HG03060 (cell line): ENCODE data around the gene NDUFAF5.

ENCODE experiments used
- ATAC-seq: cut with Tn5 transposase; IDR thresholded peaks from one replicate; pipeline ENCODE4 v1.9.1; 2021; ENCODE audit warnings: low read depth, moderate number of reproducible peaks; ENCODE audit not compliant: unreplicated experiment

NDUFAF5 gene

DNA sequence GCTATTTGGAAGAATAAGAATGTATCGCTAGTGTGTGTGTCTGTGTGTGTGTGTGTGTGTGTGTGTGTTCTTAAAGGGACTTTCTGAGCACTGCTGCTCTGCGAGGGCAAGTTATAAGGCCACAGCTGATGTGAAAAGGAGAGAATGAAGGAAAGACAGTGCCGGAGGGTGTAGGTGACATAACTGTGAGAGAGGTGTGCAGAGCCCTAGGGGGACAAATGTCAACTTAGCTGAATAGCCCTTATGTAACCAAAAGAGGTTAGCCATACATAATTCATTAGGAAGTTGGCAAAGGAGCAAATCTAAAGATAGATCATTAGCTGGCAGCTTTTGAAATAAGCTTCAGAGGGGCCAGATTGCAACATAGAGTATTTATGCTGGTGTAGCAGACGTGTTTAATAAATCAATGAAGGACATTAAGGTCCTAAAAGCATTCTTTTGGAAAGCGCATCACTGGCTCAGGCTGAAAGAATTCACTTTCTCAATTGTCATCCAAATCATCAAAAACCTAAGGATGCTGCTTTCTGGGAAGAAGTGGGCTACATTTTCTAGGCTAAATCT, 81.0 kb downstream of the NDUFAF5 start:
- ATAC-seq = no peak

DNA sequence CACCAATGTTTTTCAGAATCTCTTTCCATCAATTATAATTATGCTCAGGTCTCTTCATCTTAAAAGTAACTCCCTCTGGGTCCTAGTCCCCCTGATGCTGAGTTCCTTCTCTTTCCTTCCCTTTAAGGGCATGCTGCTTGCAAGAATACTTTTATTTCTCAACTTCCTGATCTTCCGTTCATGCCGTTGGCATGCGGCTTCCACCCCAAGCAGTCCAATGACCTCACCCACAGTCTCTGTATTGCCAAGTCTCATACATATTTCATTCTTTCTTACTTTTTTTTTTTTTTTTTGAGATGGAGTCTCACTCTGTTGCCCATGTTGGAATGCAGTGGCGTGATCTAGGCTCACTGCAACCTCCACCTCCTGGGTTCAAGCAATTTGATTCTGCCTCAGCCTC, 83.5 kb downstream of the NDUFAF5 start:
- no peak for ATAC-seq

DNA sequence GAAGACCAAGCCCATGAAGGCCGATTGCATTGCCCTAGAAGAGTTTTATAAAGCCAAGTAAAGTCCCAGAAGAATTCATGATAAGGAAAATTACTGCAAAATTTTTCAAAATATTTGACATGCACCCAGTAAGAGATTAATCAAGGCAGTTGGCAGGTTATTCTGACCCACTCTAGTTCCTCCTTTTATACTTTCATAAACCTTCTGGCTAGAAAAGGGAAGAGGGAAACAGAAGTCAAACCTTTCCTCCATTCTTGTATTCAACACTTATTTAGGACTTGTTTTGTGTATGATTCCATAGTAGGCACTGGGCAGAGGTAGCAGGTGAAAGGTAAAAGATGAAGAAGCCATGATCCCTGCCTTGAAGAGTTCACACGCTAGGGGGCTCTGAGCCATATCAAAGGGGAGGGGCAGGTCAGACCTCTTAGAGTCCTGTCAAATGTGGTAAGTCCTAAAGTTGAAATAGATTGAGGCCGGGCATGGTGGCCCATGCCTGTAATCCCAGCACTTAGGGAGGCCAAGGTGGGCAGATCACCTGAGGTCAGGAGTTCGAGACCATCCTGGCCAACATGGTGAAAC, 85.4 kb downstream of the NDUFAF5 start:
- no peak for ATAC-seq
